Lung (tissue), 12 donors: ENCODE data around the gene CENPU. TPM values are rescaled to one million over a fixed set of nuclear protein-coding genes. Genes with fewer than 3 reads are reported as not detected.

Experiments used
- ATAC-seq: fragments of 200-7000 bp; cut with Tn5 transposase; one replicate; pipeline ENCODE4 v1.9.1; 2020; ENCODE audit warnings: moderate number of reproducible peaks; ENCODE audit not compliant: insufficient read depth, low FRiP score
- DNase-seq, 3 donors: peaks; one replicate each; pipeline ENCODE4 v3.0.0-alpha.2; 2013 to 2017
- H3K27ac ChIP-seq, 2 donors: one replicate each; pipeline ENCODE4 v1.5.1; 2013; ENCODE audit warnings: mild to moderate bottlenecking in 2 of 2, moderate library complexity in 2 of 2, control low read depth in 1 of 2, inconsistent platforms in 1 of 2, low read depth in 1 of 2, low read length in 1 of 2
- H3K27me3 ChIP-seq, 3 donors: one replicate each; pipeline ENCODE4 v1.5.1; 2013; ENCODE audit warnings: low read length in 2 of 3; ENCODE audit not compliant: control insufficient read depth in 3 of 3, insufficient read depth in 3 of 3
- H3K36me3 ChIP-seq, 4 donors: one replicate each; pipeline ENCODE4 v1.5.1; 2013; ENCODE audit warnings: low read length in 4 of 4, mild to moderate bottlenecking in 1 of 4, moderate library complexity in 1 of 4; ENCODE audit not compliant: control insufficient read depth in 4 of 4, insufficient read depth in 4 of 4
- H3K4me1 ChIP-seq, 5 donors: one replicate each; pipeline ENCODE4 v1.5.1; 2013; ENCODE audit warnings: low read length in 5 of 5, mild to moderate bottlenecking in 2 of 5, moderate library complexity in 1 of 5; ENCODE audit not compliant: control insufficient read depth in 5 of 5, insufficient read depth in 5 of 5
- H3K4me3 ChIP-seq: one replicate; pipeline ENCODE4 v1.5.1; 2013; ENCODE audit warnings: mild to moderate bottlenecking, control low read depth, moderate library complexity
- H3K9ac ChIP-seq, 2 donors: one replicate each; pipeline ENCODE4 v1.5.1; 2013; ENCODE audit warnings: low read length in 2 of 2, control low read depth in 1 of 2; ENCODE audit not compliant: insufficient read depth in 1 of 2
- H3K9me3 ChIP-seq, 4 donors: one replicate each; pipeline ENCODE4 v1.5.1; 2013; ENCODE audit warnings: low read length in 3 of 4, mild to moderate bottlenecking in 1 of 4, moderate library complexity in 1 of 4; ENCODE audit not compliant: control insufficient read depth in 4 of 4, insufficient read depth in 3 of 4
- WGBS, 2 donors: extraction: QIAGEN DNeasy Blood & Tissue Kit; methylation state at CpG; one replicate each; pipeline ENCODE4 v1.1.7; 2013; 5-methylcytosine and 5-hydroxymethylcytosine counted together
- polyA plus RNA-seq, 2 donors: library from polyadenylated mRNA; stranded (reverse); fragments of 200-250 nt; gene quantifications; one replicate each; pipeline ENCODE4 v1.2.1, GENCODE V29; 2013
- total RNA-seq, 2 donors: library from RNA; depleted of rRNA in 1 of 2; stranded (reverse); fragments of >200 nt in 1 of 2; gene quantifications; one replicate each; pipeline ENCODE4 v1.2.1, GENCODE V29; 2014 to 2021
- TF ChIP-seq, protein P1 (sequence below): IDR thresholded peaks from 2 replicates; pipeline ENCODE4 v1.5.1; 2012; ENCODE audit warnings: mild to moderate bottlenecking; ENCODE audit errors: control extremely low read depth, extremely low read depth
- donor health status: control.
- donor health status: control.
- donor health status: Bipolar disorder and iron deficiency.
- donor health status: healthy.
- donor health status: DM: yes; HTN: yes; CAD: no.

The CENPU gene
- total and polyA plus RNA-seq, 4 donors = 2.1 to 11.7 (median 6.1) TPM

DNA sequence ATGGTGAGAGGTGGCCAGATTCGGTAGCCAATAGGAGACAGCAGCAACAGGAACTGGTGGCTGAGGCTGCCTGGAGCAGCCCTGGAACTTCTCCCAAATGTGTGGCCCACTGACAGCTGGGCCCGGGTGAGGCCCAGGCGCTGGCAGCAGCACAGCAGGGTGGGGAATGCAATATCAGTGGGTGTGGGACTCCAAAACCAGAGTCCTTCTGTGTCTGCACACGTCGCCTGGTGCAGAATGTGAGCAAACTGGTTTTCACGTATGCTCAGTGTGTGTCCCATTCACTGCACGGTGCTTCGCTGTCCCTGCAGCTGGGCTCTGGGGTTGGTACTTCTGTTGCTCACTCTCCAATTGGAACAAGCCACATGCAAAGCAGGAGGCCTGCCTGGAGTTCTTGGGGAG is 14.4 kb upstream of the CENPU start:
- DNase-seq = peak; percentile 59 to 81 (median 72)
- no peak overlapping the region for H3K9ac ChIP-seq
- H3K9me3 ChIP-seq = no peaks in the 10 kb centered on the region
- H3K4me3 ChIP-seq = no peak overlapping the region
- TF ChIP-seq, protein P1, sequence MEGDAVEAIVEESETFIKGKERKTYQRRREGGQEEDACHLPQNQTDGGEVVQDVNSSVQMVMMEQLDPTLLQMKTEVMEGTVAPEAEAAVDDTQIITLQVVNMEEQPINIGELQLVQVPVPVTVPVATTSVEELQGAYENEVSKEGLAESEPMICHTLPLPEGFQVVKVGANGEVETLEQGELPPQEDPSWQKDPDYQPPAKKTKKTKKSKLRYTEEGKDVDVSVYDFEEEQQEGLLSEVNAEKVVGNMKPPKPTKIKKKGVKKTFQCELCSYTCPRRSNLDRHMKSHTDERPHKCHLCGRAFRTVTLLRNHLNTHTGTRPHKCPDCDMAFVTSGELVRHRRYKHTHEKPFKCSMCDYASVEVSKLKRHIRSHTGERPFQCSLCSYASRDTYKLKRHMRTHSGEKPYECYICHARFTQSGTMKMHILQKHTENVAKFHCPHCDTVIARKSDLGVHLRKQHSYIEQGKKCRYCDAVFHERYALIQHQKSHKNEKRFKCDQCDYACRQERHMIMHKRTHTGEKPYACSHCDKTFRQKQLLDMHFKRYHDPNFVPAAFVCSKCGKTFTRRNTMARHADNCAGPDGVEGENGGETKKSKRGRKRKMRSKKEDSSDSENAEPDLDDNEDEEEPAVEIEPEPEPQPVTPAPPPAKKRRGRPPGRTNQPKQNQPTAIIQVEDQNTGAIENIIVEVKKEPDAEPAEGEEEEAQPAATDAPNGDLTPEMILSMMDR = no peak
- no peaks in the 10 kb centered on the region for H3K36me3 ChIP-seq
- H3K4me1 ChIP-seq = peaks cover 2 to 21% (median 13%) of the 10 kb centered on the region in 5 donors
- no peaks in the 10 kb centered on the region for H3K27me3 ChIP-seq
- 60 to 64% methylated on average over 8 of the region's 8 CpGs for WGBS, 2 donors
- no peak for ATAC-seq
- H3K27ac ChIP-seq = peak overlapping the region in 1 of 2 donors; percentile 78

DNA sequence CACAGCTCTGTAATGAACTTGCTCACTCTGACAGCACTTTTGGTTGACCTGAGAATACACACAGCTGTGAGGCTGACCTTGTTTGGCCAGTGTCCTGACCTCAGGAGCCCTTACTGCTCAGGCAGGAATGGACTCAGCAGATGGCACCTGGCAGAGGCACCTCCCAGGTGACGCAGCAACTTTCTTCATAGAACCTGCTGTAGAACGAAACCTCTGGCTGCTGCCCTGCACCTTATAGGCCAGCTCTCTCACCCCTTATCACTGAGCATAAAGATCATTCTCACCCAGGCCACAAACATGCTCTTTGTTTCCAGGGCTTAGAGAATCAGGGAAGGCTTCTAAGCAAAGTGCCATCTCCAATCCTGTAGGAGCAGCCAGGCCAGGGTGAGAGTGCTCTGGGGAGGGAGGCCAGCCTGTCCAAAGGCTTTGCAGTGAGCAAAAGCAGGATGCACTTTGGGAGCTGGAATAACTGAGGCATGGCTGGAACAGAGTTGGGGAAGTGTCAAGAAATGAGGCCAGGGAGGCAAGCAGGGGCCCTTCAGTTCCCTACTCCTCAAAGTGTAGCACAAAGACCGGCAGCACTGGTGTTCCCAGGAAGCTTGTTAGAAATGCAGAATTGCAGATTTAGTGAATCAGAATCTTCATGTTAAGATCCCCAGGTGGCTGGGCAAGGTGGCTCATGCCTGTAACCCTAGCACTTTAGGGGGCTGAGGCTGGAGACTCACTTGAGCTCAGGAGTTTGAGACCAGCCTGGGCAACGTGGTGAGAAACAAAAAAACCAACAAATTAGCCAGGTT is 13.3 kb upstream of the CENPU start:
- Histone ChIP-seq H3K9ac (peak overlapping the region in 1 of 2 donors; percentile 6), H3K9me3 (no peaks in the 10 kb centered on the region), H3K27me3 (no peaks in the 10 kb centered on the region), H3K4me1 (peaks cover 2 to 21% (median 13%) of the 10 kb centered on the region in 5 donors), H3K27ac (peak overlapping the region; percentile 69 to 78), H3K36me3 (no peaks in the 10 kb centered on the region), H3K4me3 (no peak overlapping the region)
- ATAC-seq (no peak), DNase-seq (no peak)
- TF ChIP-seq, protein P1 = no peak
- WGBS, 2 donors = 52 to 64% methylated on average over 4 of the region's 4 CpGs

DNA sequence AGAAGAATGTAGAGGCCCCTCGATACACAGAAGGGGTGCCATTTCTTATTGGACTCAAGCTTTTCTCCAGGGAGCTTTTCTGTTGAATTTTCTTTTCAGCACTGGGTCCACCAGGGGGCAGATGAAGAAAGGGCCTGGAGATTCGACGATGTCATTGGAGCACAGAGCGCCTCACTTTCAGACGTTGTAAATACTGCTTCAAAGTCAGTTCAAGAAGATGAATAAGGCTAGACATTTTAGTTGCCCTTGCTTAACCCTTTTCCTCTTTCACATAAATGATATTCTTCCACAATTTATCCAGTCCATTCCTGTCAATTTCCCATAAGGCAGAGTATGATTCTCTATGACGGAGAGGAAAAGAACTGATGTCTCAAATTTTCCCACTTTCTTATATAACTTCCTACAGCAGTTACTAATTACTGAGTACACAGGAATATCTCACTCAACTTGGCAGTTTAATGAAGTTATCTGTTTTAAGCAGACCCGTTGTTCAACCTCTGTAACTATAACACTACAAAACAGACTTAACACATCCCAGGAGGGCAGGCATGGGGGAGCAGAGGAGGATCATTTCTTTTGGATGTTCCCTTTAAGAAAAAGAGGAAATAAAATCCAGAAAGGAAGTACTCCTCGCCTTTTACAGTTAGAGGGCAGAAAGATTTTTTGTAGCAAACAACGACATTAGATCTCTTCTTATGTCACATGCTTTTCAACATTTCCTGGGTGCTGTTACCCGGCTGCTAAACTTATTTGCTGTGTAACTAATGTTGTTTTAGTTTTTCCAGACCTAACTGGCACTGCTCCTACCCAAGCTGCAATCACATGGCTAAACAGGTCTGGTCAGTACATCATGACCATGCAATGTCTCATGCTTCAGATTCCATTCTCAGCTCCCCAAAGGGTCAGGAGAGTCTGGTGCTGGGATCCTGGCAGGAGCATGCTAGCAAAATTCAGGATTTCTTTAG is 12.2 kb upstream of the CENPU start:
- DNase-seq = peak; percentile 68 to 81 (median 80)
- TF ChIP-seq, protein P1 = peak; percentile 47
- Histone ChIP-seq H3K4me1 (peaks cover 2 to 20% (median 13%) of the 10 kb centered on the region in 5 donors), H3K27me3 (no peaks in the 10 kb centered on the region), H3K4me3 (no peak overlapping the region), H3K27ac (peak overlapping the region; percentile 37 to 78), H3K9ac (peak overlapping the region in 1 of 2 donors; percentile 40), H3K36me3 (no peaks in the 10 kb centered on the region), H3K9me3 (peaks cover 0 to under 1% (median 0%) of the 10 kb centered on the region in 4 donors)
- ATAC-seq = peak; percentile 63
- WGBS, 2 donors = 7 to 10% methylated on average over 10 of the region's 10 CpGs
